Measurements from ENCODE around the gene KRTAP10-2.
"Not testable (repeated sequence)": the region's sequence is repeated elsewhere in the genome, so short reads cannot be mapped to it uniquely, and the experiment has no call there.

The KRTAP10-2 gene

GRCh38 chr21:44585892-44586291, 34.6 kb upstream of the KRTAP10-2 start:
- in situ Hi-C loops (cut with HindIII; ENCODE audit: low pct_ligation_motif_present, low pct_unique_long_range_greater_than_20kb, low sequenced_read_pairs), result no loop called here
- DNase-seq, result no peak

- DNase-seq, result no peak
- in situ Hi-C loops (cut with HindIII; ENCODE audit: low pct_ligation_motif_present, low pct_unique_long_range_greater_than_20kb, low sequenced_read_pairs), result no loop called here
Observed at GRCh38 chr21:44583800-44584147, 32.5 kb upstream of the KRTAP10-2 start.

GRCh38 chr21:44583089-44583799, 31.9 kb upstream of the KRTAP10-2 start:
- in situ Hi-C loops (cut with HindIII; ENCODE audit: low pct_ligation_motif_present, low pct_unique_long_range_greater_than_20kb, low sequenced_read_pairs), result no loop called here
- DNase-seq, result no peak

GRCh38 chr21:44582055-44582454, 30.8 kb upstream of the KRTAP10-2 start:
- in situ Hi-C loops (cut with HindIII; ENCODE audit: low pct_ligation_motif_present, low pct_unique_long_range_greater_than_20kb, low sequenced_read_pairs), result no loop called here
- DNase-seq, result no peak

GRCh38 chr21:44581158-44581557, 29.9 kb upstream of the KRTAP10-2 start:
- DNase-seq, result no peak
- in situ Hi-C loops (cut with HindIII; ENCODE audit: low pct_ligation_motif_present, low pct_unique_long_range_greater_than_20kb, low sequenced_read_pairs), result no loop called here

GRCh38 chr21:44580231-44580821, 29.0 kb upstream of the KRTAP10-2 start, which contains the start of gene KRTAP10-5:
Gene KRTAP10-5, minus strand, starts transcription at chr21:44580604. Its CDS starts 26 bp downstream, at chr21:44580578.
- DNase-seq; in situ Hi-C loops (cut with HindIII; ENCODE audit: low pct_ligation_motif_present, low pct_unique_long_range_greater_than_20kb, low sequenced_read_pairs): not testable (repeated sequence)

GRCh38 chr21:44579833-44580144, 28.5 kb upstream of the KRTAP10-2 start:
- no peak for DNase-seq
- in situ Hi-C loops (cut with HindIII; ENCODE audit: low pct_ligation_motif_present, low pct_unique_long_range_greater_than_20kb, low sequenced_read_pairs), result no loop called here

- in situ Hi-C loops (cut with HindIII; ENCODE audit: low pct_ligation_motif_present, low pct_unique_long_range_greater_than_20kb, low sequenced_read_pairs), result no loop called here
- no peak for DNase-seq
Observed at GRCh38 chr21:44579056-44579832, 27.9 kb upstream of the KRTAP10-2 start.

GRCh38 chr21:44578371-44579055, 27.2 kb upstream of the KRTAP10-2 start:
- no peak for DNase-seq
- in situ Hi-C loops (cut with HindIII; ENCODE audit: low pct_ligation_motif_present, low pct_unique_long_range_greater_than_20kb, low sequenced_read_pairs), result no loop called here

GRCh38 chr21:44576025-44576420, 24.7 kb upstream of the KRTAP10-2 start:
- DNase-seq, result no peak
- in situ Hi-C loops (cut with HindIII; ENCODE audit: low pct_ligation_motif_present, low pct_unique_long_range_greater_than_20kb, low sequenced_read_pairs), result no loop called here

GRCh38 chr21:44575307-44576024, 24.2 kb upstream of the KRTAP10-2 start:
- in situ Hi-C loops (cut with HindIII; ENCODE audit: low pct_ligation_motif_present, low pct_unique_long_range_greater_than_20kb, low sequenced_read_pairs), result no loop called here
- DNase-seq, result no peak

- DNase-seq, result no peak
- in situ Hi-C loops (cut with HindIII; ENCODE audit: low pct_ligation_motif_present, low pct_unique_long_range_greater_than_20kb, low sequenced_read_pairs), result no loop called here
Observed at GRCh38 chr21:44574457-44575306, 23.4 kb upstream of the KRTAP10-2 start.

- DNase-seq; in situ Hi-C loops (cut with HindIII; ENCODE audit: low pct_ligation_motif_present, low pct_unique_long_range_greater_than_20kb, low sequenced_read_pairs): not testable (repeated sequence)
Observed at GRCh38 chr21:44573630-44574456, 22.5 kb upstream of the KRTAP10-2 start, which contains the start of gene KRTAP10-4. Gene KRTAP10-4, plus strand, starts transcription at chr21:44573729. Its CDS starts 30 bp downstream, at chr21:44573759.

- no peak for DNase-seq
- in situ Hi-C loops (cut with HindIII; ENCODE audit: low pct_ligation_motif_present, low pct_unique_long_range_greater_than_20kb, low sequenced_read_pairs), result no loop called here
Observed at GRCh38 chr21:44572959-44573583, 21.8 kb upstream of the KRTAP10-2 start.

- DNase-seq, result no peak
- in situ Hi-C loops (cut with HindIII; ENCODE audit: low pct_ligation_motif_present, low pct_unique_long_range_greater_than_20kb, low sequenced_read_pairs), result no loop called here
Observed at GRCh38 chr21:44571844-44572782, 20.8 kb upstream of the KRTAP10-2 start.
